CD4-positive, CD25-positive, alpha-beta regulatory T cell (primary cell): ENCODE data around the gene ZNF440. TPM values are rescaled to one million over a fixed set of nuclear protein-coding genes. Genes with fewer than 3 reads are reported as not detected.

ENCODE experiments used
- ATAC-seq, 2 donors: fragments of 150-1000 bp; cut with Tn5 transposase; one replicate each; pipeline ENCODE4 v1.10.0; 2021; ENCODE audit warnings: low read depth in 2 of 2, moderate number of reproducible peaks in 2 of 2, moderate library complexity in 1 of 2
- DNase-seq, 3 donors: peaks; one replicate each; pipeline versions ENCODE4 v3.0.0 to v3.0.0-alpha.2; 2012 to 2022; ENCODE audit warnings: mixed read lengths in 1 of 3
- H3K27ac ChIP-seq: one replicate; pipeline ENCODE4 v1.7.0; 2013; ENCODE audit warnings: mild to moderate bottlenecking, low read length; ENCODE audit not compliant: insufficient read depth, poor library complexity, severe bottlenecking
- H3K27me3 ChIP-seq: one replicate; pipeline ENCODE4 v1.7.0; 2013; ENCODE audit warnings: low read length; ENCODE audit not compliant: control insufficient read depth, insufficient read depth
- H3K36me3 ChIP-seq: one replicate; pipeline ENCODE4 v1.7.0; 2013; ENCODE audit warnings: mild to moderate bottlenecking, low read length, moderate library complexity; ENCODE audit not compliant: control insufficient read depth, insufficient read depth
- H3K4me1 ChIP-seq: 2 replicates; pipeline ENCODE4 v1.7.0; 2013; ENCODE audit warnings: mild to moderate bottlenecking, low read length; ENCODE audit not compliant: insufficient read depth, control insufficient read depth, poor library complexity, severe bottlenecking
- H3K4me3 ChIP-seq: one replicate; pipeline ENCODE4 v1.7.0; 2013; ENCODE audit warnings: low read depth, mild to moderate bottlenecking, low read length, moderate library complexity
- H3K9me3 ChIP-seq, 2 experiments: 1 replicate in 1 of 2; 2 replicates in 1 of 2; pipeline ENCODE4 v1.7.0; 2013; ENCODE audit warnings: low read length in 2 of 2, mild to moderate bottlenecking in 1 of 2, moderate library complexity in 1 of 2; ENCODE audit not compliant: control insufficient read depth in 2 of 2
- H3K27ac Mint-ChIP-seq, 3 donors: one replicate each; pipeline ENCODE4 v1.8.0; 2020 to 2022; ENCODE audit warnings: mild to moderate bottlenecking in 3 of 3, mixed read lengths in 3 of 3, moderate library complexity in 2 of 3
- H3K27me3 Mint-ChIP-seq: one replicate; pipeline ENCODE4 v1.8.0; 2022; ENCODE audit warnings: mild to moderate bottlenecking, mixed read lengths
- H3K36me3 Mint-ChIP-seq: one replicate; pipeline ENCODE4 v1.8.0; 2020; ENCODE audit warnings: mixed read lengths
- H3K4me1 Mint-ChIP-seq, 4 donors: one replicate each; pipeline ENCODE4 v1.8.0; 2020 to 2022; ENCODE audit warnings: mixed read lengths in 4 of 4, mild to moderate bottlenecking in 1 of 4
- H3K4me3 Mint-ChIP-seq, 4 donors: one replicate each; pipeline ENCODE4 v1.8.0; 2020 to 2022; ENCODE audit warnings: mild to moderate bottlenecking in 4 of 4, mixed read lengths in 4 of 4, moderate library complexity in 3 of 4
- H3K9me3 Mint-ChIP-seq, 7 donors: one replicate each; pipeline ENCODE4 v1.8.0; 2020 to 2022; ENCODE audit warnings: mixed read lengths in 7 of 7, mild to moderate bottlenecking in 3 of 7, moderate library complexity in 2 of 7
- polyA plus RNA-seq, 4 donors: library from polyadenylated mRNA; unstranded; fragments of 300-500 nt; fragmentation: Illumina TruSeq; gene quantifications; one replicate each; pipeline ENCODE4 v1.2.3, GENCODE V29; 2021
- total RNA-seq: library from RNA; stranded (reverse); gene quantifications from one replicate; pipeline ENCODE4 v1.2.3, GENCODE V29; 2022

The ZNF440 gene
- total and polyA plus RNA-seq, 5 donors from 2014 or later: 0.68 to 13.1 (median 3.1) TPM

GRCh38 chr19:11780431-11781020, 33.5 kb upstream of the ZNF440 start:
- ATAC-seq (no peak), DNase-seq (no peak)
- peak overlapping the region; percentile 11 for H3K4me3 ChIP-seq
- H3K4me1 ChIP-seq: no peaks in the 10 kb centered on the region
- no peaks in the 10 kb centered on the region for H3K27me3 ChIP-seq
- no peak overlapping the region for H3K27ac ChIP-seq
- Mint-ChIP-seq H3K4me1 (no peaks in the 10 kb centered on the region), H3K27ac (no peak overlapping the region), H3K27me3 (no peaks in the 10 kb centered on the region), H3K9me3 (peaks cover 0 to 80% (median 37%) of the 10 kb centered on the region in 7 donors), H3K4me3 (no peak overlapping the region), H3K36me3 (peaks cover 53% of the 10 kb centered on the region)
- peaks cover 80 to 96% of the 10 kb centered on the region in 2 experiments for H3K9me3 ChIP-seq
- H3K36me3 ChIP-seq: peaks cover 50% of the 10 kb centered on the region

GRCh38 chr19:11781295-11782057, 32.6 kb upstream of the ZNF440 start:
- peaks cover 0 to 77% (median 29%) of the 10 kb centered on the region in 7 donors for H3K9me3 Mint-ChIP-seq
- H3K9me3 ChIP-seq: peaks cover 77 to 95% of the 10 kb centered on the region in 2 experiments
- no peak for ATAC-seq
- no peaks in the 10 kb centered on the region for H3K4me1 Mint-ChIP-seq
- no peaks in the 10 kb centered on the region for H3K27me3 ChIP-seq
- DNase-seq: no peak
- no peaks in the 10 kb centered on the region for H3K27me3 Mint-ChIP-seq
- H3K36me3 ChIP-seq: peaks cover 48% of the 10 kb centered on the region
- H3K36me3 Mint-ChIP-seq: peaks cover 45% of the 10 kb centered on the region
- H3K4me3 Mint-ChIP-seq: no peak overlapping the region
- no peaks in the 10 kb centered on the region for H3K4me1 ChIP-seq
- peak overlapping the region; percentile 11 for H3K4me3 ChIP-seq
- H3K27ac ChIP-seq: no peak overlapping the region
- H3K27ac Mint-ChIP-seq: no peak overlapping the region

- no peak overlapping the region for H3K4me3 ChIP-seq
- Mint-ChIP-seq H3K27ac (no peak overlapping the region), H3K9me3 (peaks cover 0 to 74% (median 29%) of the 10 kb centered on the region in 7 donors), H3K4me3 (no peak overlapping the region), H3K36me3 (peaks cover 27% of the 10 kb centered on the region), H3K4me1 (no peaks in the 10 kb centered on the region), H3K27me3 (no peaks in the 10 kb centered on the region)
- no peak for ATAC-seq
- H3K36me3 ChIP-seq: peaks cover 27% of the 10 kb centered on the region
- H3K9me3 ChIP-seq: peaks cover 74 to 97% of the 10 kb centered on the region in 2 experiments
- no peaks in the 10 kb centered on the region for H3K4me1 ChIP-seq
- H3K27ac ChIP-seq: no peak overlapping the region
- no peaks in the 10 kb centered on the region for H3K27me3 ChIP-seq
- no peak for DNase-seq
Measured at GRCh38 chr19:11783767-11784166, 30.3 kb upstream of the ZNF440 start.

GRCh38 chr19:11784356-11784755, 29.7 kb upstream of the ZNF440 start:
- Mint-ChIP-seq H3K4me3 (no peak overlapping the region), H3K36me3 (peaks cover 23% of the 10 kb centered on the region), H3K27me3 (no peaks in the 10 kb centered on the region), H3K9me3 (peaks cover 0 to 76% (median 34%) of the 10 kb centered on the region in 7 donors), H3K27ac (no peak overlapping the region), H3K4me1 (no peaks in the 10 kb centered on the region)
- Histone ChIP-seq H3K27me3 (no peaks in the 10 kb centered on the region), H3K9me3 (peaks cover 77 to 96% of the 10 kb centered on the region in 2 experiments), H3K27ac (no peak overlapping the region), H3K4me1 (no peaks in the 10 kb centered on the region), H3K36me3 (peaks cover 22% of the 10 kb centered on the region), H3K4me3 (no peak overlapping the region)
- DNase-seq (no peak), ATAC-seq (no peak)

GRCh38 chr19:11787536-11787935, 26.5 kb upstream of the ZNF440 start:
- Histone ChIP-seq H3K27me3 (no peaks in the 10 kb centered on the region), H3K9me3 (peaks cover 62 to 78% of the 10 kb centered on the region in 2 experiments), H3K36me3 (no peaks in the 10 kb centered on the region), H3K27ac (no peak overlapping the region), H3K4me1 (no peaks in the 10 kb centered on the region), H3K4me3 (no peak overlapping the region)
- no peaks in the 10 kb centered on the region for H3K4me1 Mint-ChIP-seq
- peaks cover 5 to 71% (median 36%) of the 10 kb centered on the region in 7 donors for H3K9me3 Mint-ChIP-seq
- H3K27me3 Mint-ChIP-seq: no peaks in the 10 kb centered on the region
- no peak overlapping the region for H3K4me3 Mint-ChIP-seq
- ATAC-seq: no peak
- DNase-seq: no peak
- peaks cover 8% of the 10 kb centered on the region for H3K36me3 Mint-ChIP-seq
- H3K27ac Mint-ChIP-seq: no peak overlapping the region

GRCh38 chr19:11792942-11793341, 21.1 kb upstream of the ZNF440 start:
- H3K4me3 ChIP-seq: no peak overlapping the region
- Mint-ChIP-seq H3K4me3 (no peak overlapping the region), H3K4me1 (peaks cover 5 to 10% (median 7%) of the 10 kb centered on the region in 4 donors), H3K27ac (no peak overlapping the region), H3K27me3 (no peaks in the 10 kb centered on the region), H3K9me3 (peaks cover 3 to 36% (median 21%) of the 10 kb centered on the region in 7 donors), H3K36me3 (peaks cover 3% of the 10 kb centered on the region)
- ATAC-seq (no peak), DNase-seq (no peak)
- H3K9me3 ChIP-seq: peaks cover 24 to 25% of the 10 kb centered on the region in 2 experiments
- H3K4me1 ChIP-seq: peaks cover 2% of the 10 kb centered on the region
- no peak overlapping the region for H3K27ac ChIP-seq
- H3K36me3 ChIP-seq: no peaks in the 10 kb centered on the region
- no peaks in the 10 kb centered on the region for H3K27me3 ChIP-seq

GRCh38 chr19:11797491-11797890, 16.6 kb upstream of the ZNF440 start:
- peak overlapping the region in 1 of 3 donors; percentile 86 for H3K27ac Mint-ChIP-seq
- H3K4me1 ChIP-seq: peaks cover 14% of the 10 kb centered on the region
- H3K4me3 ChIP-seq: no peak overlapping the region
- peaks cover 5% of the 10 kb centered on the region for H3K36me3 Mint-ChIP-seq
- no peak overlapping the region for H3K27ac ChIP-seq
- peaks cover 0 to 15% (median 4%) of the 10 kb centered on the region in 7 donors for H3K9me3 Mint-ChIP-seq
- H3K9me3 ChIP-seq: peaks cover 0 to 3% of the 10 kb centered on the region in 2 experiments
- no peaks in the 10 kb centered on the region for H3K27me3 ChIP-seq
- ATAC-seq (peak; percentile 58 to 63), DNase-seq (peak; percentile 63 to 83 (median 78))
- peak overlapping the region; percentile 51 to 89 (median 74) for H3K4me3 Mint-ChIP-seq
- peaks cover 5 to 16% (median 12%) of the 10 kb centered on the region in 4 donors for H3K4me1 Mint-ChIP-seq
- H3K36me3 ChIP-seq: no peaks in the 10 kb centered on the region
- peaks cover 6% of the 10 kb centered on the region for H3K27me3 Mint-ChIP-seq
